Kidney (tissue), 14 donors: ENCODE results near the gene DARS2. TPM values are rescaled to one million over a fixed set of nuclear protein-coding genes. Genes with fewer than 3 reads are reported as not detected.
"Not testable (repeated sequence)": the region's sequence is repeated elsewhere in the genome, so short reads cannot be mapped to it uniquely, and the experiment has no call there.

ENCODE experiments used
- DNase-seq, 5 donors: peaks; one replicate each; pipeline ENCODE4 v3.0.0-alpha.2; 2013 to 2020
- FAIRE-seq: peaks from 2 replicates; lab custom pipeline; 2012; peaks lifted over from hg19 to GRCh38; lab: Jason Lieb, UNC
- H3K27ac ChIP-seq, 2 donors: one replicate each; pipeline ENCODE4 v1.7.0; 2013; ENCODE audit warnings: low read depth in 2 of 2, low read length in 2 of 2, inconsistent platforms in 1 of 2
- H3K27me3 ChIP-seq: one replicate; pipeline ENCODE4 v1.7.1; 2013; ENCODE audit warnings: low read length, inconsistent platforms; ENCODE audit not compliant: control insufficient read depth, insufficient read depth
- H3K36me3 ChIP-seq, 3 donors: one replicate each; pipeline versions ENCODE4 v1.7.0 to v1.7.1; 2013; ENCODE audit warnings: low read length in 3 of 3, control low read depth in 1 of 3, inconsistent platforms in 1 of 3; ENCODE audit not compliant: insufficient read depth in 3 of 3, control insufficient read depth in 2 of 3
- H3K4me1 ChIP-seq, 3 donors: one replicate each; pipeline versions ENCODE4 v1.7.0 to v1.7.1; 2013; ENCODE audit warnings: low read length in 3 of 3, inconsistent platforms in 1 of 3, low read depth in 1 of 3; ENCODE audit not compliant: control insufficient read depth in 2 of 3, insufficient read depth in 2 of 3
- H3K4me3 ChIP-seq, 3 donors: one replicate each; pipeline versions ENCODE4 v1.7.0 to v1.8.1; 2013; ENCODE audit warnings: low read length in 3 of 3, control low read depth in 1 of 3, inconsistent platforms in 1 of 3
- H3K9ac ChIP-seq, 3 donors: one replicate each; pipeline versions ENCODE4 v1.7.0 to v1.7.1; 2013; ENCODE audit warnings: low read length in 3 of 3, control low read depth in 1 of 3, inconsistent platforms in 1 of 3
- H3K9me3 ChIP-seq, 3 donors: one replicate each; pipeline versions ENCODE4 v1.7.0 to v1.7.1; 2013; ENCODE audit warnings: low read length in 3 of 3, control low read depth in 1 of 3, inconsistent platforms in 1 of 3; ENCODE audit not compliant: control insufficient read depth in 2 of 3, insufficient read depth in 1 of 3
- intact Hi-C: fragments of 100-400 bp; cut with DNase I; formaldehyde crosslinking; loops from one replicate; pipeline ENCODE4 v1.11.1; 2022
- polyA plus RNA-seq: library from polyadenylated mRNA; stranded (reverse); fragments of 350-450 nt; fragmentation: Illumina TruSeq; extraction: RNeasy Lipid Tissue Mini Kit (QIAGEN cat#74804); gene quantifications from one replicate; pipeline ENCODE4 v1.2.3, GENCODE V29; 2014; ENCODE audit warnings: low read depth, low replicate concordance; ENCODE audit not compliant: insufficient read depth
- total RNA-seq: library from RNA; stranded (reverse); fragmentation: NEBNext Ultra II Directional; extraction: Animal tissue kit (Norgen Biotek cat#: 25700); gene quantifications from one replicate; pipeline ENCODE4 v1.2.1, GENCODE V29; 2021
- TF ChIP-seq, protein P1 (sequence below): IDR thresholded peaks from 3 replicates; pipeline ENCODE4 v1.5.1; 2012; ENCODE audit warnings: mild to moderate bottlenecking, moderate library complexity, borderline replicate concordance; ENCODE audit not compliant: insufficient read depth; ENCODE audit errors: extremely low read depth
- donor health status: control.
- donor health status: control.
- donor health status: control.
- donor health status: control.
- donor health status: control.
- donor health status: DM: yes; HTN: yes; CAD: no.
- donor health status: Normal renal cell carcinoma (clear cell type).

The DARS2 gene
- total and polyA plus RNA-seq, 2 donors from 2014 or later: 14.2 to 19.6 TPM

DNA sequence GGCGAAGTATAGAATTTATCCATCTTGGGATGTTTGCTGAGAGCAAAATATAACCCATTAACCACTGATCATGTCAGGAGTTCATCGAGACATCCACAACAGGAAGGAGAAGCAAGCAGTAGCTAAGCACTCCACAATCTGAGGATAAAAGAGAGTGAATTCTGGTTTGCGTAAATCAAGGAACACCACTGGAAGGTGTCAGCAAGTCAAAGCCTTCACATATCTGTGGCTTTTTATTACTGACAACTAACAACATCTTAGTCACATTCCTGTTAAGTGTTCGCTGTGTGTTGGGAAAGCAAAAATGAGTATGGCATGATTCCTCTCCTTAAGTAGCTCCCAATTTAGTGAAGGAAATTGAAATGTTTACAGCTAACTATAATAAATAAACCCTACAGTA lies 44.5 kb upstream of the DARS2 start:
- no peak overlapping the region for H3K4me3 ChIP-seq
- H3K9me3 ChIP-seq: no peaks in the 10 kb centered on the region
- no peaks in the 10 kb centered on the region for H3K4me1 ChIP-seq
- DNase-seq (no peak), FAIRE-seq (no peak)
- H3K27ac ChIP-seq: no peak overlapping the region
- H3K27me3 ChIP-seq: no peaks in the 10 kb centered on the region
- no peak overlapping the region for H3K9ac ChIP-seq
- peaks cover 12 to 53% (median 30%) of the 10 kb centered on the region in 3 donors for H3K36me3 ChIP-seq
- intact Hi-C loops: no loop called here
- TF ChIP-seq, protein P1, sequence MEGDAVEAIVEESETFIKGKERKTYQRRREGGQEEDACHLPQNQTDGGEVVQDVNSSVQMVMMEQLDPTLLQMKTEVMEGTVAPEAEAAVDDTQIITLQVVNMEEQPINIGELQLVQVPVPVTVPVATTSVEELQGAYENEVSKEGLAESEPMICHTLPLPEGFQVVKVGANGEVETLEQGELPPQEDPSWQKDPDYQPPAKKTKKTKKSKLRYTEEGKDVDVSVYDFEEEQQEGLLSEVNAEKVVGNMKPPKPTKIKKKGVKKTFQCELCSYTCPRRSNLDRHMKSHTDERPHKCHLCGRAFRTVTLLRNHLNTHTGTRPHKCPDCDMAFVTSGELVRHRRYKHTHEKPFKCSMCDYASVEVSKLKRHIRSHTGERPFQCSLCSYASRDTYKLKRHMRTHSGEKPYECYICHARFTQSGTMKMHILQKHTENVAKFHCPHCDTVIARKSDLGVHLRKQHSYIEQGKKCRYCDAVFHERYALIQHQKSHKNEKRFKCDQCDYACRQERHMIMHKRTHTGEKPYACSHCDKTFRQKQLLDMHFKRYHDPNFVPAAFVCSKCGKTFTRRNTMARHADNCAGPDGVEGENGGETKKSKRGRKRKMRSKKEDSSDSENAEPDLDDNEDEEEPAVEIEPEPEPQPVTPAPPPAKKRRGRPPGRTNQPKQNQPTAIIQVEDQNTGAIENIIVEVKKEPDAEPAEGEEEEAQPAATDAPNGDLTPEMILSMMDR: no peak

DNA sequence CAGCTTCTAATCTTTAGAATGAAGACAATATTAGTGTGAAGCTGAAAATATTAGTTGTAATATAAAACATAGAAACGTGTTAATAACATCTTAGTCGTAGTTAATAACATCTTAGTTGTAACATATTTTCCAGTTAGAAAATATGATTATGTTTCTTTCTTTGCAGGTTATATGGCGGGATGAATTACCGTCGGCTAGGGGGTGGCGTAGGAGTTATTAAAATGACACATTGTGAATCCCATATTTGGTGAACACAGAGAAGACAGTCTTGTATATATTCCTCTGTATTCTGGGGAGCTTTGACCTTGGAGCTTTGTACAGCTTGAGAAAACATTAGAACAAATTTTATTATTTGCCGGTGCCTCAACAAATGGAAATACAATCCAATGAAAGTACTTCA lies 39.5 kb upstream of the DARS2 start:
- no peak for FAIRE-seq

DNA sequence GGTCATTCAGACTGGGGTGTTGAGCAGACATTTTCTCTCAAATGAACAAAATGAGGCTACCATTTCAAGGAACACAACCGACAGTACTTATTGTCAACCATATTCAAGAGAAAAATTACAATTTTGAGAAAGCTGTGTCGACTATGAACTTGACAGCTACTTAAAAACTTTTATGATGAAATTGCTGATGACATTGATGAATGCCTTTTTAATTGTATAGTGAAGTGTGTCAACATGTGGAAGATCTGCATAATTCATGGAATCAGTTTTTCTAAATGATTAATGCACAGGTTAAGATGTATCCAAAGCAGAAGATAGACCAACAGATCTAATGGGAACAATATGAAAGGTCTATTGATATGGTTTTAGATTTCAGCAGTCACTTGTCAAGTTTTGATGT lies 34.6 kb upstream of the DARS2 start:
- no peak for DNase-seq
- peaks cover 0 to 9% (median 2%) of the 10 kb centered on the region in 3 donors for H3K36me3 ChIP-seq
- no peak overlapping the region for H3K9ac ChIP-seq
- TF ChIP-seq, protein P1: no peak
- H3K27ac ChIP-seq: no peak overlapping the region
- FAIRE-seq: no peak
- H3K4me1 ChIP-seq: no peaks in the 10 kb centered on the region
- intact Hi-C loops: no loop called here
- no peak overlapping the region for H3K4me3 ChIP-seq
- H3K9me3 ChIP-seq: no peaks in the 10 kb centered on the region
- no peaks in the 10 kb centered on the region for H3K27me3 ChIP-seq

More for the DNA sequence above, 39.5 kb upstream of the DARS2 start:
- Histone ChIP-seq H3K4me1 (no peaks in the 10 kb centered on the region), H3K9me3 (no peaks in the 10 kb centered on the region), H3K27ac (no peak overlapping the region), H3K36me3 (peaks cover 2 to 37% (median 11%) of the 10 kb centered on the region in 3 donors), H3K4me3 (no peak overlapping the region), H3K9ac (no peak overlapping the region), H3K27me3 (no peaks in the 10 kb centered on the region)
- TF ChIP-seq, protein P1: no peak
- intact Hi-C loops: no loop called here
- DNase-seq: no peak

DNA sequence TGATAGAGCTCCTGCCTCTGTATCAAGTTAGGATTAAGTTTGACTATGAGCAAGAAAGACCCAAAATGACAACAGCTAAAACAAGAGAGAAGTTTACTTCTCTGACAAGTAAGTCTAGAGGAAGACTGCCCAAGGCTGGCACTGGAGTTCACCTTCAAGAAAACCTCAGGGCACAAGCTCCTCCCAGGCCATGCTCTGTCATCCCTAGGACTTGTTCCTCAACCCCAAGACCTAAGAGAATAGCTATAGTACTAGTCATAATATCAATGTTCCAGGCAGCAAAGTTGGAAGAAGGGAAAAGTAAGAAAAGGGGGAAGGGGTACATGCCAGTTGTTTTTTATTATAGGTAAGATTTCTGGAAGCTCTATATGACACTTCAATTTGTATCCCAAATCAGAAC lies 26.4 kb upstream of the DARS2 start:
- FAIRE-seq (no peak), DNase-seq (no peak)
- TF ChIP-seq, protein P1: no peak
- H3K4me1 ChIP-seq: no peaks in the 10 kb centered on the region
- no peak overlapping the region for H3K9ac ChIP-seq
- no peaks in the 10 kb centered on the region for H3K9me3 ChIP-seq
- H3K36me3 ChIP-seq: no peaks in the 10 kb centered on the region
- H3K27me3 ChIP-seq: no peaks in the 10 kb centered on the region
- intact Hi-C loops: no loop called here
- H3K4me3 ChIP-seq: no peak overlapping the region
- H3K27ac ChIP-seq: no peak overlapping the region

DNA sequence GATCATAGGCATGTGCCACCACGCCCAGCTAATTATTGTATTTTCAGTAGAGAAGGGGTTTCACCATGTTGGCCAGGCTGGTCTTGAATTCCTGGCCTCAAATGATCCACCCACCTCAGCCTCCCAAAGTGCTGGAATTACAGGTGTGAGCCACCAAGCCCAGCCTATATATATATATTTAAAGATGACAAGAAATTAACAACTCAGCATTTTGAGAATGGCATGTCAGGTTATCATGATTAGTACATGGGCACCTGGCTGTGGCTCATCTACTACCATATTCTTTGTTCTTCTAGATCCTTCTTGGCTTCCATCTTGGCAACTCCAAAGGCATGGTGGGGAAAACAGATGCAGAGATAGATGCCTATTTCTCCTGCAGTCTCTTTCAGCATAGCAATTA lies 24.5 kb upstream of the DARS2 start:
- H3K9ac ChIP-seq, H3K27ac ChIP-seq, H3K27me3 ChIP-seq, H3K9me3 ChIP-seq, FAIRE-seq, intact Hi-C loops, H3K4me3 ChIP-seq, H3K4me1 ChIP-seq, DNase-seq, H3K36me3 ChIP-seq: not testable (repeated sequence)
